Colonic mucosa (tissue), 4 donors: ENCODE measurements around the gene MTPN. TPM values are rescaled to one million over a fixed set of nuclear protein-coding genes. Genes with fewer than 3 reads are reported as not detected.

Experiments used
- DNase-seq: peaks from one replicate; pipeline ENCODE4 v3.0.0-alpha.2; 2020
- H3K27ac ChIP-seq: fragments of 200-600 bp; one replicate; pipeline ENCODE4 v1.8.0; 2021
- H3K27me3 ChIP-seq: fragments of 200-600 bp; one replicate; pipeline ENCODE4 v1.8.0; 2021
- H3K36me3 ChIP-seq: fragments of 200-600 bp; one replicate; pipeline ENCODE4 v1.8.0; 2021
- H3K4me1 ChIP-seq: fragments of 200-600 bp; one replicate; pipeline ENCODE4 v1.8.0; 2021; ENCODE audit warnings: mild to moderate bottlenecking
- H3K4me3 ChIP-seq: fragments of 200-600 bp; one replicate; pipeline ENCODE4 v1.8.0; 2021
- H3K9ac ChIP-seq, 2 donors: one replicate each; pipeline ENCODE4 v1.7.0; 2013; ENCODE audit warnings: control low read depth in 2 of 2, low read depth in 2 of 2, low read length in 2 of 2
- H3K9me3 ChIP-seq: fragments of 200-600 bp; one replicate; pipeline ENCODE4 v1.8.0; 2021
- CTCF ChIP-seq: fragments of 200-600 bp; IDR thresholded peaks from one replicate; pipeline ENCODE4 v1.8.0; 2022; ENCODE audit warnings: antibody characterized with exemption, mild to moderate bottlenecking
- intact Hi-C: fragments of 100-400 bp; cut with DNase I; formaldehyde crosslinking; loops from one replicate; pipeline ENCODE4 v1.14.1; 2022
- total RNA-seq, 2 donors: library from RNA; stranded (reverse); fragmentation: NEBNext Ultra II Directional in 1 of 2; extraction: Animal tissue kit (Norgen Biotek cat#: 25700) in 1 of 2; gene quantifications; one replicate each; pipeline ENCODE4 v1.2.1, GENCODE V29; 2021
- donor health status: healthy.
- donor health status: DM: no; HTN: no; CAD: no.
- donor health status: DM: no; HTN: no; CAD: no.

MTPN gene
- total RNA-seq, 2 donors from 2014 or later: 101 to 109 TPM

- Histone ChIP-seq H3K9ac (no peak overlapping the region), H3K36me3 (no peaks in the 10 kb centered on the region), H3K4me1 (no peaks in the 10 kb centered on the region), H3K9me3 (no peaks in the 10 kb centered on the region), H3K27ac (no peak overlapping the region), H3K4me3 (no peak overlapping the region), H3K27me3 (no peaks in the 10 kb centered on the region)
- intact Hi-C loops: loop anchor here (10.0 kb wide), 1 partner anchor 307 kb away; the partner anchor contains the start of gene STMP1
- no peak for DNase-seq
- TF ChIP-seq CTCF: no peak
Measured at GRCh38 chr7:135971366-135971725, 5.8 kb downstream of the MTPN start.

- Histone ChIP-seq H3K4me1 (no peaks in the 10 kb centered on the region), H3K36me3 (no peaks in the 10 kb centered on the region), H3K4me3 (no peak overlapping the region), H3K27ac (no peak overlapping the region), H3K27me3 (no peaks in the 10 kb centered on the region), H3K9me3 (no peaks in the 10 kb centered on the region), H3K9ac (no peak overlapping the region)
- DNase-seq: no peak
- intact Hi-C loops: loop anchor here (10.0 kb wide), 1 partner anchor 306 kb away; the partner anchor contains the start of gene STMP1
- TF ChIP-seq CTCF: no peak
Measured at GRCh38 chr7:135970682-135971365, 6.3 kb downstream of the MTPN start.

GRCh38 chr7:135970045-135970444, 7.1 kb downstream of the MTPN start:
- TF ChIP-seq CTCF: no peak
- Histone ChIP-seq H3K36me3 (no peaks in the 10 kb centered on the region), H3K4me3 (no peak overlapping the region), H3K9me3 (no peaks in the 10 kb centered on the region), H3K27ac (no peak overlapping the region), H3K9ac (no peak overlapping the region), H3K27me3 (no peaks in the 10 kb centered on the region), H3K4me1 (no peaks in the 10 kb centered on the region)
- no peak for DNase-seq
- intact Hi-C loops: loop anchor here (10.0 kb wide), 1 partner anchor 305 kb away; the partner anchor contains the start of gene STMP1

GRCh38 chr7:135966341-135967043, 10.7 kb downstream of the MTPN start:
- no peak for DNase-seq
- H3K36me3 ChIP-seq: no peaks in the 10 kb centered on the region
- H3K4me3 ChIP-seq: no peak overlapping the region
- no peaks in the 10 kb centered on the region for H3K9me3 ChIP-seq
- H3K4me1 ChIP-seq: no peaks in the 10 kb centered on the region
- intact Hi-C loops: no loop called here
- TF ChIP-seq CTCF: no peak
- H3K27me3 ChIP-seq: no peaks in the 10 kb centered on the region
- H3K27ac ChIP-seq: no peak overlapping the region
- no peak overlapping the region for H3K9ac ChIP-seq

GRCh38 chr7:135965602-135966001, 11.6 kb downstream of the MTPN start:
- no peak overlapping the region for H3K4me3 ChIP-seq
- H3K9me3 ChIP-seq: no peaks in the 10 kb centered on the region
- no peaks in the 10 kb centered on the region for H3K4me1 ChIP-seq
- intact Hi-C loops: no loop called here
- no peak overlapping the region for H3K9ac ChIP-seq
- H3K36me3 ChIP-seq: no peaks in the 10 kb centered on the region
- no peak for DNase-seq
- no peaks in the 10 kb centered on the region for H3K27me3 ChIP-seq
- no peak for TF ChIP-seq CTCF
- no peak overlapping the region for H3K27ac ChIP-seq
